ENCODE data around the gene ATP10B. TPM values are rescaled to one million over a fixed set of nuclear protein-coding genes. Genes with fewer than 3 reads are reported as not detected.

ATP10B gene
- total RNA-seq, 1 donor from 2014 or later, result 9.1 TPM

- H3K36me3 ChIP-seq, result no peaks in the 10 kb centered on the region
- intact Hi-C loops (cut with DNase I), result no loop called here
- H3K4me1 ChIP-seq, result no peaks in the 10 kb centered on the region
- H3K27me3 ChIP-seq, result no peaks in the 10 kb centered on the region
- DNase-seq (ENCODE audit: extremely low spot score in 2 of 2), result no peak
- TF ChIP-seq CTCF (IDR thresholded peaks at IDR 0.05) (no peak), POLR2AphosphoS5 (IDR thresholded peaks at IDR 0.05; ENCODE audit: insufficient read depth in 1 of 2, low read depth in 1 of 2) (no peak), POLR2A (IDR thresholded peaks at IDR 0.05) (no peak)
- H3K27ac ChIP-seq, result no peak overlapping the region
- no peak overlapping the region for H3K4me3 ChIP-seq
- H3K9me3 ChIP-seq, result no peaks in the 10 kb centered on the region
These were observed 304.9 kb downstream of the ATP10B start for GRCh38 chr5:160547061-160547460.

GRCh38 chr5:160545832-160546231, 306.2 kb downstream of the ATP10B start:
- no peaks in the 10 kb centered on the region for H3K9me3 ChIP-seq
- no peaks in the 10 kb centered on the region for H3K4me1 ChIP-seq
- no peaks in the 10 kb centered on the region for H3K36me3 ChIP-seq
- H3K4me3 ChIP-seq, result no peak overlapping the region
- no peak for TF ChIP-seq POLR2A (IDR thresholded peaks at IDR 0.05)
- no peak for TF ChIP-seq POLR2AphosphoS5 (IDR thresholded peaks at IDR 0.05; ENCODE audit: insufficient read depth in 1 of 2, low read depth in 1 of 2)
- TF ChIP-seq CTCF (IDR thresholded peaks at IDR 0.05), result no peak
- DNase-seq (ENCODE audit: extremely low spot score in 2 of 2), result no peak
- no peaks in the 10 kb centered on the region for H3K27me3 ChIP-seq
- intact Hi-C loops (cut with DNase I), result no loop called here
- no peak overlapping the region for H3K27ac ChIP-seq

- no peak for DNase-seq (ENCODE audit: extremely low spot score in 2 of 2)
- H3K36me3 ChIP-seq, result no peaks in the 10 kb centered on the region
- intact Hi-C loops (cut with DNase I), result no loop called here
These were observed 308.6 kb downstream of the ATP10B start for GRCh38 chr5:160543395-160543794.

GRCh38 chr5:160542840-160543239, 309.2 kb downstream of the ATP10B start:
- no peaks in the 10 kb centered on the region for H3K27me3 ChIP-seq
- no peaks in the 10 kb centered on the region for H3K9me3 ChIP-seq
- no peak overlapping the region for H3K4me3 ChIP-seq
- H3K36me3 ChIP-seq, result no peaks in the 10 kb centered on the region
- DNase-seq (ENCODE audit: extremely low spot score in 2 of 2), result no peak
- TF ChIP-seq POLR2A (IDR thresholded peaks at IDR 0.05) (no peak), CTCF (IDR thresholded peaks at IDR 0.05) (no peak), POLR2AphosphoS5 (IDR thresholded peaks at IDR 0.05; ENCODE audit: insufficient read depth in 1 of 2, low read depth in 1 of 2) (no peak)
- no peaks in the 10 kb centered on the region for H3K4me1 ChIP-seq
- no peak overlapping the region for H3K27ac ChIP-seq
- intact Hi-C loops (cut with DNase I), result no loop called here

More at GRCh38 chr5:160543395-160543794, 308.6 kb downstream of the ATP10B start:
- H3K27ac ChIP-seq, result no peak overlapping the region
- H3K27me3 ChIP-seq, result no peaks in the 10 kb centered on the region
- no peak for TF ChIP-seq POLR2A (IDR thresholded peaks at IDR 0.05)
- no peak for TF ChIP-seq POLR2AphosphoS5 (IDR thresholded peaks at IDR 0.05; ENCODE audit: insufficient read depth in 1 of 2, low read depth in 1 of 2)
- TF ChIP-seq CTCF (IDR thresholded peaks at IDR 0.05), result no peak
- no peak overlapping the region for H3K4me3 ChIP-seq
- H3K4me1 ChIP-seq, result no peaks in the 10 kb centered on the region
- H3K9me3 ChIP-seq, result no peaks in the 10 kb centered on the region

- no peak overlapping the region for H3K4me3 ChIP-seq
These were observed 309.7 kb downstream of the ATP10B start for GRCh38 chr5:160542281-160542680.

More at GRCh38 chr5:160542281-160542680, 309.7 kb downstream of the ATP10B start:
- no peaks in the 10 kb centered on the region for H3K9me3 ChIP-seq
- DNase-seq (ENCODE audit: extremely low spot score in 2 of 2), result no peak
- no peaks in the 10 kb centered on the region for H3K27me3 ChIP-seq
- H3K4me1 ChIP-seq, result no peaks in the 10 kb centered on the region
- H3K36me3 ChIP-seq, result no peaks in the 10 kb centered on the region
- intact Hi-C loops (cut with DNase I), result no loop called here
- H3K27ac ChIP-seq, result no peak overlapping the region
- TF ChIP-seq CTCF (IDR thresholded peaks at IDR 0.05), result no peak
- no peak for TF ChIP-seq POLR2AphosphoS5 (IDR thresholded peaks at IDR 0.05; ENCODE audit: insufficient read depth in 1 of 2, low read depth in 1 of 2)
- TF ChIP-seq POLR2A (IDR thresholded peaks at IDR 0.05), result no peak

All from vagina (tissue), 2 donors.